NCI-H510A treated with DMSO at 0.1 percent for 48 hours (cell line): Measurements from ENCODE around the gene ITGB3.

Experiments used
- DNase-seq: peaks from one replicate; lab custom pipeline; 2025; lab: John Stamatoyannopoulos, UW

ITGB3 gene

DNA sequence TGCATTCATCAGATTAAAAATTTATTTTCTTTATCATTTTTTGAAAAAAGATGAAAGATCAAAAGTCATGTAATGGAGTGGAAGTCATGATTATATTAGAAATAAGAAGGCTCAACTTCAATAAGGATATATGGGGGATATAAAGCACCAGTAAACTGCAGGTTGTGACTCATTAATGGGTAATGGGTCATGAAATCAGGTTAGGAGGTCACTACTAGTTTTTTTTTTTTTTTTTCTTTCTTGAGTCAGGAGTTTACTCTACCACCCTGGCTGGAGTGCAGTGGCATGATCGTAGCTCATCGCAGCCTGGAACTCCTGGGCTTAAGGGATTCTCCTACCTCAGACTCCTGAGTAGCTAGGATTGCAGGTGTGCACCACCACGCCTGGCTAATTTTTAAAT lies 84.4 kb downstream of the ITGB3 start:
- no peak for DNase-seq

GRCh38 chr17:47352848-47353247 lies 99.2 kb downstream of the ITGB3 start:
- DNase-seq = no peak

- no peak for DNase-seq
Observed at GRCh38 chr17:47358652-47359051, 105.0 kb downstream of the ITGB3 start.
